Neural cell (in vitro differentiated cells): Measurements from ENCODE around the gene UBXN4.

Source experiments
- EP300 ChIP-seq: fragments of 450-650 bp; conservative IDR thresholded peaks from 2 replicates; pipeline ENCODE4 v1.6.1; 2014; ENCODE audit warnings: antibody characterized with exemption, mild to moderate bottlenecking, moderate library complexity; ENCODE audit not compliant: poor library complexity, severe bottlenecking
- EZH2 ChIP-seq: fragments of 200-600, 300-800 bp; shearing (Covaris generic), sonication (generic); IDR thresholded peaks from 2 replicates; pipeline ENCODE4 v1.6.1; 2014; ENCODE audit warnings: antibody characterized with exemption, low read length, borderline replicate concordance, mild to moderate bottlenecking; ENCODE audit not compliant: insufficient read depth, poor library complexity, severe bottlenecking
- MXI1 ChIP-seq: fragments of 450-650 bp; conservative IDR thresholded peaks from 2 replicates; pipeline ENCODE4 v1.6.1; 2014; ENCODE audit warnings: antibody characterized with exemption, mild to moderate bottlenecking; ENCODE audit not compliant: poor library complexity, severe bottlenecking
- POLR2AphosphoS5 ChIP-seq: IDR thresholded peaks from 2 replicates; pipeline ENCODE4 v1.6.1; 2012
- RAD21 ChIP-seq: fragments of 450-650 bp; conservative IDR thresholded peaks from 2 replicates; pipeline ENCODE4 v1.6.1; 2014; ENCODE audit warnings: antibody characterized with exemption, mild to moderate bottlenecking, moderate library complexity
- REST ChIP-seq: IDR thresholded peaks from 2 replicates; pipeline ENCODE4 v1.6.1; 2012; ENCODE audit warnings: borderline replicate concordance
- SMC3 ChIP-seq: fragments of 450-650 bp; conservative IDR thresholded peaks from 2 replicates; pipeline ENCODE4 v1.6.1; 2014; ENCODE audit warnings: antibody characterized with exemption, mild to moderate bottlenecking, moderate library complexity; ENCODE audit not compliant: poor library complexity
- TAF1 ChIP-seq: IDR thresholded peaks from 2 replicates; pipeline ENCODE4 v1.6.1; 2012; ENCODE audit warnings: low read depth
- TF ChIP-seq, protein P1 (sequence below): fragments of 450-650 bp; IDR thresholded peaks from 2 replicates; pipeline ENCODE4 v1.5.1; 2014; ENCODE audit warnings: antibody characterized with exemption, mild to moderate bottlenecking, moderate library complexity; ENCODE audit not compliant: poor library complexity, severe bottlenecking

DNA sequence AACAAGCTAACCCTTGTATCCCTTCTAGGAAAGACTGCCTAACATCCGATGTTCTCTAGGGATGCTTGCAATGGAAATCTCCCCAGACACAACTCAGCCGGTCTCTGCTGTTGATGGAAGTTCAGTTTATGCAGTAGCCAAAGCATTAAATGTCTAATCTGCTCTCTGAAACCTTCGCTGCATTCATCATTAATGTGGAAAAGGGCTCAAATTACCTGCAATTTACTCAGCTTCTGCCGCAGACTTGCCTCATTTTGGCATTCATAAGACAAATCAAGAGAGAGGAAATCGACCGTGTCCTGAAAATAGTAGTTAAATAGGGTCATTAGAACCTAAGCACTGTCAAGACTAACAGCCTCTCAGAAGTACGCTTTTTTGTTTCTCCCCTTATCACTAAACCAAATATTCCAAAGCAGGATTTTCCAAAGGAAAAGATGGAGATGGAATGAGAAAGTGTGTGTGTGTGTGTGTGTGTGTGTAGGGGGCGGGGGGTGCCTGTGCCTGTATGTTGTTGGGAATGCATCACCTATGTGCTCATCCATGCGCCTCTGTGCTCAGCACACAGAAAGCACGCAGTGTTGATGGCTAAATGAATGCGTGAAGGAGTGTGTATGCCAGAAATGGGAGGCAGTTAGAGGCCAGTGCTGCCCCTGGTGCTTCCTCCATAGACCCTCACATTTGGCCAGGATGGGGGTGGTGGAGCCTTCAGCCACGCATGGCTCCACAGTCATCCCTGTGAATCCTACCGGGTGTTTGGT, 87.9 kb downstream of the UBXN4 start:
- TF ChIP-seq, protein P1, sequence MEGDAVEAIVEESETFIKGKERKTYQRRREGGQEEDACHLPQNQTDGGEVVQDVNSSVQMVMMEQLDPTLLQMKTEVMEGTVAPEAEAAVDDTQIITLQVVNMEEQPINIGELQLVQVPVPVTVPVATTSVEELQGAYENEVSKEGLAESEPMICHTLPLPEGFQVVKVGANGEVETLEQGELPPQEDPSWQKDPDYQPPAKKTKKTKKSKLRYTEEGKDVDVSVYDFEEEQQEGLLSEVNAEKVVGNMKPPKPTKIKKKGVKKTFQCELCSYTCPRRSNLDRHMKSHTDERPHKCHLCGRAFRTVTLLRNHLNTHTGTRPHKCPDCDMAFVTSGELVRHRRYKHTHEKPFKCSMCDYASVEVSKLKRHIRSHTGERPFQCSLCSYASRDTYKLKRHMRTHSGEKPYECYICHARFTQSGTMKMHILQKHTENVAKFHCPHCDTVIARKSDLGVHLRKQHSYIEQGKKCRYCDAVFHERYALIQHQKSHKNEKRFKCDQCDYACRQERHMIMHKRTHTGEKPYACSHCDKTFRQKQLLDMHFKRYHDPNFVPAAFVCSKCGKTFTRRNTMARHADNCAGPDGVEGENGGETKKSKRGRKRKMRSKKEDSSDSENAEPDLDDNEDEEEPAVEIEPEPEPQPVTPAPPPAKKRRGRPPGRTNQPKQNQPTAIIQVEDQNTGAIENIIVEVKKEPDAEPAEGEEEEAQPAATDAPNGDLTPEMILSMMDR = peak; percentile 12
- TF ChIP-seq EP300 (no peak), TAF1 (no peak), EZH2 (no peak), REST (peak; percentile 100), POLR2AphosphoS5 (no peak), RAD21 (no peak), MXI1 (no peak), SMC3 (no peak)
